22Rv1 (cell line): Measurements from ENCODE around the gene AKT3.

Source experiments
- ZFX ChIP-seq: fragments of 450-650 bp; IDR thresholded peaks from 2 replicates; pipeline ENCODE4 v1.6.1; 2017; ENCODE audit warnings: antibody characterized with exemption, borderline replicate concordance
- TF ChIP-seq, protein P1 (sequence below): fragments of 450-650 bp; IDR thresholded peaks from 2 replicates; pipeline ENCODE4 v1.5.1; 2017; ENCODE audit warnings: mild to moderate bottlenecking

DNA sequence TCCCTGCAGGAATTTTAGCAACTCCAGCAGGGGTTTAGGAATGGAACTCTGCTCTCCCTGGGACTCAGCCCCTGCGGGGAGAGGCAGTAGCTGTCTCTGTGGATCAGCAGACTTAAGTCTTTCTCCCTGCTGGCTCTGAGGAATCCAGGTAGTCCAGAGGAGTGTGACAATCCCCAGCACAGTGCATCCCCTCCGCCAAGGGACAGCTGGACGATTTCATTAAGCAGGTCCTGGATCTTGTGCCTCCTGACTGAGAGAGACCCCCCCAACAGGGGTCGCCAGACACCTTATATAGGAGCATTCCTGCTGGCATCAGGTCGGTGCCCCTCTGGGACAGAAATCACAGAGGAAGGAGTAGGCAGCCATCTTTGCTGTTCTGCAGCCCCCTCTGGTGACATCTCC, 30.6 kb downstream of the AKT3 start:
- TF ChIP-seq, protein P1, sequence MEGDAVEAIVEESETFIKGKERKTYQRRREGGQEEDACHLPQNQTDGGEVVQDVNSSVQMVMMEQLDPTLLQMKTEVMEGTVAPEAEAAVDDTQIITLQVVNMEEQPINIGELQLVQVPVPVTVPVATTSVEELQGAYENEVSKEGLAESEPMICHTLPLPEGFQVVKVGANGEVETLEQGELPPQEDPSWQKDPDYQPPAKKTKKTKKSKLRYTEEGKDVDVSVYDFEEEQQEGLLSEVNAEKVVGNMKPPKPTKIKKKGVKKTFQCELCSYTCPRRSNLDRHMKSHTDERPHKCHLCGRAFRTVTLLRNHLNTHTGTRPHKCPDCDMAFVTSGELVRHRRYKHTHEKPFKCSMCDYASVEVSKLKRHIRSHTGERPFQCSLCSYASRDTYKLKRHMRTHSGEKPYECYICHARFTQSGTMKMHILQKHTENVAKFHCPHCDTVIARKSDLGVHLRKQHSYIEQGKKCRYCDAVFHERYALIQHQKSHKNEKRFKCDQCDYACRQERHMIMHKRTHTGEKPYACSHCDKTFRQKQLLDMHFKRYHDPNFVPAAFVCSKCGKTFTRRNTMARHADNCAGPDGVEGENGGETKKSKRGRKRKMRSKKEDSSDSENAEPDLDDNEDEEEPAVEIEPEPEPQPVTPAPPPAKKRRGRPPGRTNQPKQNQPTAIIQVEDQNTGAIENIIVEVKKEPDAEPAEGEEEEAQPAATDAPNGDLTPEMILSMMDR = no peak
- no peak for TF ChIP-seq ZFX
